ENCODE measurements around the gene FAM47E.

GRCh38 chr4:76253511-76253910, 2.0 kb downstream of the FAM47E start:
- TF ChIP-seq MED8 (CRISPR knock-in tag; IDR thresholded peaks at IDR 0.05; ENCODE audit: insufficient replicate concordance) (no peak), ZNF224 (CRISPR knock-in tag; IDR thresholded peaks at IDR 0.05) (no peak), ZNF101 (CRISPR knock-in tag; IDR thresholded peaks at IDR 0.05; ENCODE audit: borderline replicate concordance, low read depth) (no peak), ZHX1 (CRISPR knock-in tag; IDR thresholded peaks at IDR 0.05; ENCODE audit: low read depth) (no peak), HHEX (CRISPR knock-in tag; IDR thresholded peaks at IDR 0.05) (no peak), ZBTB7B (CRISPR knock-in tag; IDR thresholded peaks at IDR 0.05) (no peak), POLR2A (IDR thresholded peaks at IDR 0.05; ENCODE audit: insufficient read depth in 1 of 2, low read depth in 2 of 2, low read length in 2 of 2) (no peak)
